GM06990 (cell line): ENCODE results near the gene AATF.
"Not testable (repeated sequence)": the region's sequence is repeated elsewhere in the genome, so short reads cannot be mapped to it uniquely, and the experiment has no call there.

Experiments
- DNase-seq: peaks from one replicate; pipeline ENCODE4 v3.0.0-alpha.2; 2011; ENCODE audit not compliant: insufficient read length; ENCODE audit errors: extremely low read depth
- H3K27me3 ChIP-seq: replicated peaks from 2 replicates; pipeline ENCODE4 v1.6.0; 2011; ENCODE audit warnings: low read length; ENCODE audit not compliant: control insufficient read depth, insufficient read depth
- H3K36me3 ChIP-seq: 2 replicates; pipeline ENCODE4 v1.5.1; 2011; ENCODE audit warnings: low read length; ENCODE audit not compliant: control insufficient read depth, insufficient read depth
- H3K4me3 ChIP-seq: replicated peaks from 2 replicates; pipeline ENCODE4 v1.5.1; 2011; ENCODE audit warnings: low read depth, mild to moderate bottlenecking, control low read depth, low read length
- TF ChIP-seq, protein P1 (sequence below): IDR thresholded peaks from 2 replicates; pipeline ENCODE4 v1.5.1; 2011; ENCODE audit warnings: low read length, control low read depth, mild to moderate bottlenecking, inconsistent platforms; ENCODE audit not compliant: insufficient read depth, poor library complexity, severe bottlenecking

Gene AATF

DNA sequence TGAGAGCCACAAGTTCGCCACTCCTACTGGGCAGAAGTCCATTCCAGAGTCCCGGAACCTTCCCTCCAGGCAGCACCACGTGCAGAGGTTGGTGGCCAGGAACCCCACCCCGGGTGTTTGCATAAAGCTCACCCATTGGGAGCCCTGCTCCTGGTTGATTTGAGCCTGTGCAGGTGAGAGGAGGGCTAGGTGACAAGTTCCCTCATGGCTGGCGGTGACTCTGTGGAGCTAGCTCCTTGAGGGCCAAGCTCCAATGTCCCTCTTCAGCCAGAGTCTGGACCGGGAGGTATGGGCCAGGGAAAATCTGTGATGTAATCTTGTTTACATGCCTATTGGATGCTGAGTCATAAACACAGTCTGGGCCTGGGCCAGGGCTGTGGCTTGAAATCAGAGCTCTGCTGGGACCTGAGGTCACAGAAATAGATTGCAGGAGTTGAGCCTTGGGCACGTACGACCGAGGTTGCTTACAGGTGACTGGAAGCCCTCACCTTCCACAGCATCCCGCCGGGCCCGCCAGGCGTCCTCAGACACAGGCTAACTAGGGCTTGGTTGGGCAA, 118.9 kb downstream of the AATF start:
- DNase-seq, result no peak
- Histone ChIP-seq H3K27me3 (no peaks in the 10 kb centered on the region), H3K36me3 (no peaks in the 10 kb centered on the region), H3K4me3 (no peak overlapping the region)
- TF ChIP-seq, protein P1, sequence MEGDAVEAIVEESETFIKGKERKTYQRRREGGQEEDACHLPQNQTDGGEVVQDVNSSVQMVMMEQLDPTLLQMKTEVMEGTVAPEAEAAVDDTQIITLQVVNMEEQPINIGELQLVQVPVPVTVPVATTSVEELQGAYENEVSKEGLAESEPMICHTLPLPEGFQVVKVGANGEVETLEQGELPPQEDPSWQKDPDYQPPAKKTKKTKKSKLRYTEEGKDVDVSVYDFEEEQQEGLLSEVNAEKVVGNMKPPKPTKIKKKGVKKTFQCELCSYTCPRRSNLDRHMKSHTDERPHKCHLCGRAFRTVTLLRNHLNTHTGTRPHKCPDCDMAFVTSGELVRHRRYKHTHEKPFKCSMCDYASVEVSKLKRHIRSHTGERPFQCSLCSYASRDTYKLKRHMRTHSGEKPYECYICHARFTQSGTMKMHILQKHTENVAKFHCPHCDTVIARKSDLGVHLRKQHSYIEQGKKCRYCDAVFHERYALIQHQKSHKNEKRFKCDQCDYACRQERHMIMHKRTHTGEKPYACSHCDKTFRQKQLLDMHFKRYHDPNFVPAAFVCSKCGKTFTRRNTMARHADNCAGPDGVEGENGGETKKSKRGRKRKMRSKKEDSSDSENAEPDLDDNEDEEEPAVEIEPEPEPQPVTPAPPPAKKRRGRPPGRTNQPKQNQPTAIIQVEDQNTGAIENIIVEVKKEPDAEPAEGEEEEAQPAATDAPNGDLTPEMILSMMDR, result no peak

GRCh38 chr17:37068266-37068665, 119.5 kb downstream of the AATF start:
- no peaks in the 10 kb centered on the region for H3K36me3 ChIP-seq
- TF ChIP-seq, protein P1, result no peak
- H3K27me3 ChIP-seq, result no peaks in the 10 kb centered on the region
- DNase-seq, result no peak
- H3K4me3 ChIP-seq, result no peak overlapping the region

DNA sequence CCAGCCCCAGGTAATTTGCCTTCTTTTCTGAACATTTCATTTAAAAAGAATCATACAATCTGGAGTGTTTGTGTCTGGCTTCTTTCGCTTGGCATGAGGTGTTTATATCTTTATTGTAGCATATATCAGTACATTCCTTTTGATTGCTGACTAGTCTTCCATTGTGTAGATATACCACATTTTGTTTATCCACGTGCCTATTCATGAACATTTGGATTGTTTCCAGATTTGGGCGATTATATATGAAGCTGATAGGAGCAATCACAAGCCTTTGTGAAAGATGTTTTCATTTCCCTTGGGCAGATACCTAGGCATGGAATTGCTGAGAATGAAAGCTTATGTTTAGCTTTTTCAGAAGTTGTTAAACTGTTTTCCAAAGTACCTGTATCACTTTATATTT, 120.3 kb downstream of the AATF start:
- Histone ChIP-seq H3K36me3 (no peaks in the 10 kb centered on the region), H3K4me3 (no peak overlapping the region), H3K27me3 (no peaks in the 10 kb centered on the region)
- TF ChIP-seq, protein P1, result no peak
- DNase-seq, result no peak

GRCh38 chr17:37073464-37073863, 124.7 kb downstream of the AATF start:
- not testable (repeated sequence) for H3K36me3 ChIP-seq, DNase-seq

GRCh38 chr17:37079065-37079708, 130.4 kb downstream of the AATF start:
- no peaks in the 10 kb centered on the region for H3K27me3 ChIP-seq
- DNase-seq, result no peak
- TF ChIP-seq, protein P1, result no peak
- H3K4me3 ChIP-seq, result no peak overlapping the region
- H3K36me3 ChIP-seq, result no peaks in the 10 kb centered on the region

More at GRCh38 chr17:37073464-37073863, 124.7 kb downstream of the AATF start:
- H3K27me3 ChIP-seq, H3K4me3 ChIP-seq: not testable (repeated sequence)

DNA sequence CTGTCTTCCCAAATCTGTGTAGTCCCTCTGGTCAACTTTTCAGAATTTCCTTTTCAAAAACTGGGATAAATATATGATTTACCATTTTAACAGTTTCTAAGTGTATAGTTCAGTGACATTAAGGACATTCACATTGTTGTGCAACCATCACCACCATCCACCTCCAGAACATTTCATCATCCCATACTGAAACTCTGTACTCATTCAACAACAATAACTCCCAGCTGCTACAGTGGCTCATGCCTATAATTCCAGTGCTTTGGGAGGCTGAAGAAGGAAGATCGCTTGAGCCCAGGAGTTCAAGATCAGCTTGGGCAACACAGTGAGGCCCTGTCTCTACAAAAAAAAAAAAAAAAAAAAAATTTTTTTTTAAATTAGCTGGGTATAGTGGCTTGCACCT, 131.0 kb downstream of the AATF start:
- TF ChIP-seq, protein P1, result no peak
- no peak overlapping the region for H3K4me3 ChIP-seq
- DNase-seq, result no peak
- H3K27me3 ChIP-seq, result no peaks in the 10 kb centered on the region
- H3K36me3 ChIP-seq, result no peaks in the 10 kb centered on the region
